HEK293T (cell line): ENCODE measurements around the gene ZCCHC24.

Experiments
- BHLHE40 ChIP-seq: fragments of 450-650 bp; IDR thresholded peaks from 2 replicates; pipeline ENCODE4 v1.6.1; 2016; ENCODE audit warnings: mild to moderate bottlenecking, moderate library complexity, borderline replicate concordance
- CTBP1 ChIP-seq: fragments of 450-650 bp; IDR thresholded peaks from 2 replicates; pipeline ENCODE4 v1.6.1; 2016; ENCODE audit warnings: borderline replicate concordance
- FOXA1 ChIP-seq: fragments of 450-650 bp; IDR thresholded peaks from 2 replicates; pipeline ENCODE4 v1.6.1; 2016; ENCODE audit warnings: mild to moderate bottlenecking
- FOXK2 ChIP-seq: fragments of 450-650 bp; IDR thresholded peaks from 2 replicates; pipeline ENCODE4 v1.6.1; 2016; ENCODE audit warnings: mild to moderate bottlenecking
- FOXM1 ChIP-seq: fragments of 450-650 bp; IDR thresholded peaks from 2 replicates; pipeline ENCODE4 v1.6.1; 2017; ENCODE audit warnings: mild to moderate bottlenecking, borderline replicate concordance
- HDGF ChIP-seq: fragments of 450-650 bp; IDR thresholded peaks from 2 replicates; pipeline ENCODE4 v1.6.1; 2017; ENCODE audit warnings: antibody characterized with exemption, borderline replicate concordance
- L3MBTL2 ChIP-seq: fragments of 450-650 bp; conservative IDR thresholded peaks from 2 replicates; pipeline ENCODE4 v1.6.1; 2016; ENCODE audit warnings: mild to moderate bottlenecking
- NFRKB ChIP-seq: fragments of 450-650 bp; IDR thresholded peaks from 2 replicates; pipeline ENCODE4 v1.6.1; 2016; ENCODE audit warnings: mild to moderate bottlenecking, moderate library complexity
- SP1 ChIP-seq: fragments of 450-650 bp; IDR thresholded peaks from 2 replicates; pipeline ENCODE4 v1.6.1; 2017
- SUZ12 ChIP-seq: fragments of 450-650 bp; IDR thresholded peaks from 2 replicates; pipeline ENCODE4 v1.6.1; 2016; ENCODE audit warnings: mild to moderate bottlenecking
- TARDBP ChIP-seq: fragments of 450-650 bp; IDR thresholded peaks from 2 replicates; pipeline ENCODE4 v1.6.1; 2016
- ZNF384 ChIP-seq: fragments of 450-650 bp; IDR thresholded peaks from 2 replicates; pipeline ENCODE4 v1.6.1; 2016
- TF ChIP-seq, protein P1 (sequence below): fragments of 450-650 bp; IDR thresholded peaks from 2 replicates; pipeline ENCODE4 v1.6.1; 2016

GRCh38 chr10:79422178-79422892 lies 23.1 kb downstream of the ZCCHC24 start:
- no peak for TF ChIP-seq FOXK2
- no peak for TF ChIP-seq SUZ12
- TF ChIP-seq FOXM1: no peak
- no peak for TF ChIP-seq BHLHE40
- TF ChIP-seq, protein P1, sequence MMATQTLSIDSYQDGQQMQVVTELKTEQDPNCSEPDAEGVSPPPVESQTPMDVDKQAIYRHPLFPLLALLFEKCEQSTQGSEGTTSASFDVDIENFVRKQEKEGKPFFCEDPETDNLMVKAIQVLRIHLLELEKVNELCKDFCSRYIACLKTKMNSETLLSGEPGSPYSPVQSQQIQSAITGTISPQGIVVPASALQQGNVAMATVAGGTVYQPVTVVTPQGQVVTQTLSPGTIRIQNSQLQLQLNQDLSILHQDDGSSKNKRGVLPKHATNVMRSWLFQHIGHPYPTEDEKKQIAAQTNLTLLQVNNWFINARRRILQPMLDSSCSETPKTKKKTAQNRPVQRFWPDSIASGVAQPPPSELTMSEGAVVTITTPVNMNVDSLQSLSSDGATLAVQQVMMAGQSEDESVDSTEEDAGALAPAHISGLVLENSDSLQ: no peak
- no peak for TF ChIP-seq TARDBP
- TF ChIP-seq SP1: no peak
- TF ChIP-seq L3MBTL2: no peak
- TF ChIP-seq CTBP1: no peak
- TF ChIP-seq NFRKB: no peak
- TF ChIP-seq ZNF384: no peak
- TF ChIP-seq FOXA1: no peak
- no peak for TF ChIP-seq HDGF
